HCT116 (cell line): Measurements from ENCODE around the gene RNF130. TPM values are rescaled to one million over a fixed set of nuclear protein-coding genes. Genes with fewer than 3 reads are reported as not detected.

Experiments used
- ATAC-seq: fragments of 200-7000 bp; cut with Tn5 transposase; 2 replicates; pipeline ENCODE4 v1.9.1; 2020; ENCODE audit warnings: mild to moderate bottlenecking, moderate library complexity
- BruUV-seq: library from RNA; stranded (reverse); fragments of 400-500 nt; replicated peaks from 2 replicates; lab custom pipeline; 2021; lab: Mats Ljungman, UMichigan
- CTCF ChIA-PET: fragments of 300-600 bp; sonication (Branson Sonifier 250); formaldehyde crosslinking; loops from one replicate; lab custom pipeline; 2021; ENCODE audit warnings: antibody characterized with exemption; lab: Charles Lee
- POLR2A ChIA-PET: fragments of 300-600, 350-600 bp; sonication (Branson Sonifier 250); formaldehyde crosslinking; loops from one replicate; lab custom pipeline; 2021; ENCODE audit warnings: antibody characterized with exemption; lab: Charles Lee
- RAD21 ChIA-PET, 2 experiments: fragments of 300-600 bp; sonication (Branson Sonifier 250); formaldehyde crosslinking; loops; one replicate each; lab custom pipeline; 2023; ENCODE audit warnings: low total read pairs in 2 of 2; ENCODE audit not compliant: uncharacterized antibody in 2 of 2, unreplicated experiment in 2 of 2, low non-redundant PET in 1 of 2; lab: Charles Lee
- DNase-seq: peaks from one replicate; pipeline ENCODE4 v3.0.0-alpha.2; 2010; ENCODE audit warnings: low read depth, low spot score
- H2AFZ ChIP-seq: fragments of 200-600 bp; shearing (Covaris generic), sonication (generic); 2 replicates; pipeline ENCODE4 v1.6.1; 2017; ENCODE audit warnings: low read depth, mixed run types, mixed read lengths, antibody characterized with exemption, low read length; ENCODE audit not compliant: poor library complexity, severe bottlenecking
- H3K27ac ChIP-seq: 2 replicates; pipeline ENCODE4 v1.5.1; 2012; ENCODE audit warnings: low read depth, low read length
- H3K27me3 ChIP-seq: fragments of 200-600 bp; sonication (generic); 2 replicates; pipeline ENCODE4 v1.6.1; 2016; ENCODE audit warnings: mixed run types, low read length, mixed read lengths; ENCODE audit not compliant: insufficient read depth
- H3K36me3 ChIP-seq, 2 experiments: fragments of 200-500 bp in 1 of 2; fragments of 200-600 bp in 1 of 2; sonication (Bioruptor generic) in 1 of 2; sonication (generic) in 1 of 2; 2 replicates each; pipeline versions ENCODE4 v1.5.1 to v1.6.1; 2014 to 2016; ENCODE audit warnings: low read length in 2 of 2, inconsistent platforms in 1 of 2, mixed read lengths in 1 of 2, mixed run types in 1 of 2; ENCODE audit not compliant: insufficient read depth in 2 of 2, control insufficient read depth in 1 of 2
- H3K4me1 ChIP-seq, 2 experiments: fragments of 200-600 bp in 1 of 2; sonication (generic) in 1 of 2; 2 replicates each; pipeline versions ENCODE4 v1.5.1 to v1.6.1; 2012 to 2017; ENCODE audit warnings: low read length in 2 of 2, inconsistent platforms in 1 of 2, mild to moderate bottlenecking in 1 of 2, mixed read lengths in 1 of 2, mixed run types in 1 of 2, moderate library complexity in 1 of 2; ENCODE audit not compliant: insufficient read depth in 2 of 2, control insufficient read depth in 1 of 2
- H3K4me2 ChIP-seq: fragments of 200-600 bp; sonication (generic); 2 replicates; pipeline ENCODE4 v1.6.1; 2017; ENCODE audit warnings: mixed run types, low read length, mixed read lengths
- H3K4me3 ChIP-seq, 2 experiments: fragments of 200-600 bp in 1 of 2; sonication (generic) in 1 of 2; replicated peaks in 1 of 2; 2 replicates each; pipeline ENCODE4 v1.5.1; 2011 to 2016; ENCODE audit warnings: low read length in 2 of 2, control low read depth in 1 of 2, low read depth in 1 of 2, mild to moderate bottlenecking in 1 of 2, mixed read lengths in 1 of 2, mixed run types in 1 of 2
- H3K79me2 ChIP-seq: fragments of 200-600 bp; sonication (generic); 2 replicates; pipeline ENCODE4 v1.6.1; 2017; ENCODE audit warnings: mild to moderate bottlenecking, mixed run types, low read length, moderate library complexity, mixed read lengths; ENCODE audit not compliant: insufficient read depth
- H3K9ac ChIP-seq: fragments of 200-600 bp; sonication (generic); 2 replicates; pipeline ENCODE4 v1.6.1; 2016; ENCODE audit warnings: low read length, mixed read lengths
- H3K9me2 ChIP-seq: fragments of 200-600 bp; sonication (generic), shearing (Covaris generic); 2 replicates; pipeline ENCODE4 v1.6.1; 2017; ENCODE audit warnings: mixed run types, mild to moderate bottlenecking, moderate library complexity; ENCODE audit not compliant: insufficient read depth
- H3K9me3 ChIP-seq, 2 experiments: fragments of 200-500 bp in 1 of 2; fragments of 200-600 bp in 1 of 2; sonication (Bioruptor generic) in 1 of 2; sonication (generic) in 1 of 2; 2 replicates each; pipeline ENCODE4 v1.6.1; 2014 to 2017; ENCODE audit warnings: low read length in 2 of 2, mixed read lengths in 2 of 2, inconsistent platforms in 1 of 2, low read depth in 1 of 2, mild to moderate bottlenecking in 1 of 2, mixed run types in 1 of 2, moderate library complexity in 1 of 2; ENCODE audit not compliant: control insufficient read depth in 1 of 2, insufficient read depth in 1 of 2
- H4K20me1 ChIP-seq: fragments of 200-600 bp; sonication (generic), shearing (Covaris generic); 2 replicates; pipeline ENCODE4 v1.6.1; 2017; ENCODE audit warnings: mixed run types, mild to moderate bottlenecking, moderate library complexity; ENCODE audit not compliant: insufficient read depth
- ELF1 ChIP-seq: IDR thresholded peaks from 2 replicates; pipeline ENCODE4 v1.6.1; 2012; ENCODE audit warnings: low read depth, borderline replicate concordance
- FOSL1 ChIP-seq: IDR thresholded peaks from 2 replicates; pipeline ENCODE4 v1.6.1; 2012; ENCODE audit warnings: low read depth
- JUND ChIP-seq: IDR thresholded peaks from 2 replicates; pipeline ENCODE4 v1.6.1; 2012
- POLR2AphosphoS5 ChIP-seq: IDR thresholded peaks from 2 replicates; pipeline ENCODE4 v1.6.1; 2011; ENCODE audit warnings: mild to moderate bottlenecking, low read depth, low read length, moderate library complexity
- SRF ChIP-seq: IDR thresholded peaks from 2 replicates; pipeline ENCODE4 v1.6.1; 2012; ENCODE audit warnings: low read depth
- TCF7L2 ChIP-seq: IDR thresholded peaks from 2 replicates; pipeline ENCODE4 v1.7.0; 2011; ENCODE audit warnings: borderline replicate concordance, inconsistent platforms; ENCODE audit not compliant: insufficient read depth, insufficient read length; ENCODE audit errors: extremely low read depth
- ZFX ChIP-seq: fragments of 450-650 bp; IDR thresholded peaks from 2 replicates; pipeline ENCODE4 v1.6.1; 2017
- intact Hi-C: fragments of 100-400 bp; cut with micrococcal nuclease; formaldehyde crosslinking; loops from 2 replicates; pipeline ENCODE4 v1.10.0; 2022
- total RNA-seq: library from RNA; stranded (reverse); gene quantifications from one replicate; pipeline ENCODE4 v1.2.1, GENCODE V29; 2021; ENCODE audit not compliant: unreplicated experiment
- TF ChIP-seq, protein P1 (sequence below): IDR thresholded peaks from 2 replicates; pipeline ENCODE4 v1.6.1; 2011; ENCODE audit warnings: mild to moderate bottlenecking, low read length, moderate library complexity; ENCODE audit not compliant: insufficient replicate concordance; ENCODE audit errors: extremely low read depth
- TF ChIP-seq, protein P2 (sequence below): IDR thresholded peaks from 2 replicates; pipeline ENCODE4 v1.6.1; 2012
- TF ChIP-seq, protein P3 (sequence below): IDR thresholded peaks from 2 replicates; pipeline ENCODE4 v1.6.1; 2012; ENCODE audit warnings: low read depth

RNF130 gene
- total RNA-seq, 1 experiment from 2014 or later = 34.9 TPM

DNA sequence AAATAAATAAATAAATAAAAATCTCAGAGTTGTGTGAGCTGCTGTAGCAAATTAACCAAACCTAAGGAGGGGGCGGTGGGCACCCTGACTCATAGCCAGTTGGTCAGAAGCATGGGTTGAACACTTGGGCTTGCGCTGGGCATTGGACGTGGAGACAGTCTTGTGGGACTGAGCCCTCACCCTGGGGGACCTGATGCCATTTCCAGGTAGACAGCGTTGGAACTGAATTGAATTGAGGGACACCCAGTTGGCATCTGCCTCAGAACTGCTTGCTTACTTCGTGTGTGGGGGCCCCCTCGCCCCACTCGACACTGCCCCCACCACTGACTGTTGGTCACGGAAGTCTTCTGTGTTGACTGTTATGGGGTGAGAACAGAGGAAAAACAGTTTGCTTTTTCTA lies 144.9 kb downstream of the RNF130 start:
- no peak overlapping the region for H3K4me2 ChIP-seq
- H3K9me3 ChIP-seq = no peaks in the 10 kb centered on the region
- ATAC-seq (no peak), DNase-seq (no peak)
- TF ChIP-seq, protein P1, sequence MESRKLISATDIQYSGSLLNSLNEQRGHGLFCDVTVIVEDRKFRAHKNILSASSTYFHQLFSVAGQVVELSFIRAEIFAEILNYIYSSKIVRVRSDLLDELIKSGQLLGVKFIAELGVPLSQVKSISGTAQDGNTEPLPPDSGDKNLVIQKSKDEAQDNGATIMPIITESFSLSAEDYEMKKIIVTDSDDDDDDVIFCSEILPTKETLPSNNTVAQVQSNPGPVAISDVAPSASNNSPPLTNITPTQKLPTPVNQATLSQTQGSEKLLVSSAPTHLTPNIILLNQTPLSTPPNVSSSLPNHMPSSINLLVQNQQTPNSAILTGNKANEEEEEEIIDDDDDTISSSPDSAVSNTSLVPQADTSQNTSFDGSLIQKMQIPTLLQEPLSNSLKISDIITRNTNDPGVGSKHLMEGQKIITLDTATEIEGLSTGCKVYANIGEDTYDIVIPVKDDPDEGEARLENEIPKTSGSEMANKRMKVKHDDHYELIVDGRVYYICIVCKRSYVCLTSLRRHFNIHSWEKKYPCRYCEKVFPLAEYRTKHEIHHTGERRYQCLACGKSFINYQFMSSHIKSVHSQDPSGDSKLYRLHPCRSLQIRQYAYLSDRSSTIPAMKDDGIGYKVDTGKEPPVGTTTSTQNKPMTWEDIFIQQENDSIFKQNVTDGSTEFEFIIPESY = no peak
- TF ChIP-seq ELF1 (no peak), ZFX (no peak), JUND (no peak), TCF7L2 (no peak), FOSL1 (no peak), POLR2AphosphoS5 (no peak), SRF (no peak)
- TF ChIP-seq, protein P2, sequence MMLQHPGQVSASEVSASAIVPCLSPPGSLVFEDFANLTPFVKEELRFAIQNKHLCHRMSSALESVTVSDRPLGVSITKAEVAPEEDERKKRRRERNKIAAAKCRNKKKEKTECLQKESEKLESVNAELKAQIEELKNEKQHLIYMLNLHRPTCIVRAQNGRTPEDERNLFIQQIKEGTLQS = no peak
- TF ChIP-seq, protein P3, sequence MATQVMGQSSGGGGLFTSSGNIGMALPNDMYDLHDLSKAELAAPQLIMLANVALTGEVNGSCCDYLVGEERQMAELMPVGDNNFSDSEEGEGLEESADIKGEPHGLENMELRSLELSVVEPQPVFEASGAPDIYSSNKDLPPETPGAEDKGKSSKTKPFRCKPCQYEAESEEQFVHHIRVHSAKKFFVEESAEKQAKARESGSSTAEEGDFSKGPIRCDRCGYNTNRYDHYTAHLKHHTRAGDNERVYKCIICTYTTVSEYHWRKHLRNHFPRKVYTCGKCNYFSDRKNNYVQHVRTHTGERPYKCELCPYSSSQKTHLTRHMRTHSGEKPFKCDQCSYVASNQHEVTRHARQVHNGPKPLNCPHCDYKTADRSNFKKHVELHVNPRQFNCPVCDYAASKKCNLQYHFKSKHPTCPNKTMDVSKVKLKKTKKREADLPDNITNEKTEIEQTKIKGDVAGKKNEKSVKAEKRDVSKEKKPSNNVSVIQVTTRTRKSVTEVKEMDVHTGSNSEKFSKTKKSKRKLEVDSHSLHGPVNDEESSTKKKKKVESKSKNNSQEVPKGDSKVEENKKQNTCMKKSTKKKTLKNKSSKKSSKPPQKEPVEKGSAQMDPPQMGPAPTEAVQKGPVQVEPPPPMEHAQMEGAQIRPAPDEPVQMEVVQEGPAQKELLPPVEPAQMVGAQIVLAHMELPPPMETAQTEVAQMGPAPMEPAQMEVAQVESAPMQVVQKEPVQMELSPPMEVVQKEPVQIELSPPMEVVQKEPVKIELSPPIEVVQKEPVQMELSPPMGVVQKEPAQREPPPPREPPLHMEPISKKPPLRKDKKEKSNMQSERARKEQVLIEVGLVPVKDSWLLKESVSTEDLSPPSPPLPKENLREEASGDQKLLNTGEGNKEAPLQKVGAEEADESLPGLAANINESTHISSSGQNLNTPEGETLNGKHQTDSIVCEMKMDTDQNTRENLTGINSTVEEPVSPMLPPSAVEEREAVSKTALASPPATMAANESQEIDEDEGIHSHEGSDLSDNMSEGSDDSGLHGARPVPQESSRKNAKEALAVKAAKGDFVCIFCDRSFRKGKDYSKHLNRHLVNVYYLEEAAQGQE = no peak
- CTCF ChIA-PET = no interaction called here
- RAD21 ChIA-PET = no interaction called here
- H3K9me2 ChIP-seq = no peaks in the 10 kb centered on the region
- no peaks in the 10 kb centered on the region for H3K79me2 ChIP-seq
- intact Hi-C loops = no loop called here
- POLR2A ChIA-PET = no interaction called here
- H3K4me3 ChIP-seq = no peak overlapping the region
- no peaks in the 10 kb centered on the region for H4K20me1 ChIP-seq
- no peak overlapping the region for H2AFZ ChIP-seq
- H3K4me1 ChIP-seq = no peaks in the 10 kb centered on the region
- no peak overlapping the region for H3K27ac ChIP-seq
- no TSS peak for BruUV-seq
- no peak overlapping the region for H3K9ac ChIP-seq
- H3K36me3 ChIP-seq = no peaks in the 10 kb centered on the region
- no peaks in the 10 kb centered on the region for H3K27me3 ChIP-seq
